SK-N-SH (cell line): ENCODE measurements around the gene LILRA6.

Source experiments
- CTCF ChIP-seq: fragments of 200-600 bp; sonication (generic); IDR thresholded peaks from 2 replicates; pipeline ENCODE4 v1.6.1; 2017; ENCODE audit warnings: antibody characterized with exemption, mild to moderate bottlenecking, moderate library complexity
- POLR2AphosphoS5 ChIP-seq: IDR thresholded peaks from 2 replicates; pipeline ENCODE4 v1.6.1; 2012; ENCODE audit warnings: low read depth, low read length
- RCOR1 ChIP-seq: fragments of 150-350 bp; IDR thresholded peaks from 2 replicates; pipeline ENCODE4 v1.6.1; 2017; ENCODE audit warnings: antibody characterized with exemption, low read length
- TF ChIP-seq, protein P1 (sequence below): IDR thresholded peaks from 2 replicates; pipeline ENCODE4 v1.4.0; 2012; ENCODE audit warnings: low read depth
- TF ChIP-seq, protein P2 (sequence below): fragments of 150-350 bp; IDR thresholded peaks from 2 replicates; pipeline ENCODE4 v1.6.1; 2017; ENCODE audit warnings: antibody characterized with exemption, low read length, low read depth, borderline replicate concordance

GRCh38 chr19:54197121-54197520, 45.5 kb downstream of the LILRA6 start:
- TF ChIP-seq CTCF (no peak), POLR2AphosphoS5 (no peak), RCOR1 (no peak)
- TF ChIP-seq, protein P1, sequence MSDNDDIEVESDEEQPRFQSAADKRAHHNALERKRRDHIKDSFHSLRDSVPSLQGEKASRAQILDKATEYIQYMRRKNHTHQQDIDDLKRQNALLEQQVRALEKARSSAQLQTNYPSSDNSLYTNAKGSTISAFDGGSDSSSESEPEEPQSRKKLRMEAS, result no peak
- TF ChIP-seq, protein P2, sequence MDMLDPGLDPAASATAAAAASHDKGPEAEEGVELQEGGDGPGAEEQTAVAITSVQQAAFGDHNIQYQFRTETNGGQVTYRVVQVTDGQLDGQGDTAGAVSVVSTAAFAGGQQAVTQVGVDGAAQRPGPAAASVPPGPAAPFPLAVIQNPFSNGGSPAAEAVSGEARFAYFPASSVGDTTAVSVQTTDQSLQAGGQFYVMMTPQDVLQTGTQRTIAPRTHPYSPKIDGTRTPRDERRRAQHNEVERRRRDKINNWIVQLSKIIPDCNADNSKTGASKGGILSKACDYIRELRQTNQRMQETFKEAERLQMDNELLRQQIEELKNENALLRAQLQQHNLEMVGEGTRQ, result no peak
